K562 (cell line): ENCODE results near the gene BPIFB2. TPM values are rescaled to one million over a fixed set of nuclear protein-coding genes. Genes with fewer than 3 reads are reported as not detected.

Source experiments
- ATAC-seq: fragments of 200-7000 bp; cut with Tn5 transposase; 3 replicates; pipeline ENCODE4 v1.9.1; 2020; ENCODE audit warnings: moderate library complexity
- BruUV-seq: library from RNA; stranded (reverse); fragments of 400-500 nt; replicated peaks from 2 replicates; lab custom pipeline; 2021; lab: Mats Ljungman, UMichigan
- CTCF ChIA-PET: fragments of 300-600 bp; formaldehyde crosslinking; extraction: SDS; loops from one replicate; lab custom pipeline; 2021; ENCODE audit warnings: low intra/inter-chr PET ratio; lab: Yijun Ruan, JAX
- POLR2A ChIA-PET: fragments of 300-600, 350-650 bp; sonication (Branson Sonifier 250); formaldehyde crosslinking; extraction: SDS; loops from one replicate; lab custom pipeline; 2021; ENCODE audit warnings: antibody characterized with exemption, inconsistent platforms; lab: Yijun Ruan, JAX
- DNase-seq, 4 experiments: peaks; one replicate each; pipeline versions ENCODE4 v3.0.0 to v3.0.0-alpha.2; 2011 to 2018; ENCODE audit warnings: low spot score in 3 of 4, mixed read lengths in 3 of 4; ENCODE audit errors: extremely low read depth in 1 of 4
- FAIRE-seq: peaks from 2 replicates; lab custom pipeline; 2011; peaks lifted over from hg19 to GRCh38; lab: Jason Lieb, UNC
- H2AFZ ChIP-seq: 2 replicates; pipeline ENCODE4 v1.6.0; 2011; ENCODE audit warnings: low read depth, low read length, control low read depth, inconsistent platforms
- H3K27ac ChIP-seq: fragments of 200-600 bp; 3 replicates; pipeline ENCODE4 v1.8.0; 2011; ENCODE audit warnings: low read depth, mild to moderate bottlenecking, control low read depth, inconsistent platforms, low read length, moderate library complexity, mixed read lengths; ENCODE audit errors: extremely low read depth
- H3K27me3 ChIP-seq, 2 experiments: fragments of 300-600 bp in 1 of 2; 2 replicates in 1 of 2; 3 replicates in 1 of 2; pipeline versions ENCODE4 v1.6.0 to v1.8.0; 2011; ENCODE audit warnings: inconsistent platforms in 2 of 2, low read length in 2 of 2, mild to moderate bottlenecking in 1 of 2, mixed read lengths in 1 of 2, moderate library complexity in 1 of 2; ENCODE audit not compliant: control insufficient read depth in 2 of 2, insufficient read depth in 2 of 2
- H3K36me3 ChIP-seq: fragments of 300-600 bp; 3 replicates; pipeline ENCODE4 v1.8.0; 2011; ENCODE audit warnings: mild to moderate bottlenecking, low read length, inconsistent platforms; ENCODE audit not compliant: control insufficient read depth, insufficient read depth
- H3K4me1 ChIP-seq, 2 experiments: fragments of 200-600 bp in 1 of 2; replicated peaks in 1 of 2; 2 replicates in 1 of 2; 3 replicates in 1 of 2; pipeline versions ENCODE4 v1.5.1 to v1.8.0; 2011; ENCODE audit warnings: inconsistent platforms in 2 of 2, low read length in 2 of 2, mild to moderate bottlenecking in 1 of 2, mixed read lengths in 1 of 2, moderate library complexity in 1 of 2; ENCODE audit not compliant: control insufficient read depth in 2 of 2, insufficient read depth in 2 of 2
- H3K4me2 ChIP-seq: 2 replicates; pipeline ENCODE4 v1.6.1; 2011; ENCODE audit warnings: low read length, control low read depth, inconsistent platforms, mixed read lengths; ENCODE audit not compliant: insufficient read depth
- H3K4me3 ChIP-seq: fragments of 200-600 bp; sonication (generic), shearing (Covaris generic); 2 replicates; pipeline ENCODE4 v1.5.1; 2016; ENCODE audit warnings: control low read depth, inconsistent platforms
- H3K79me2 ChIP-seq: fragments of 200-600 bp; 3 replicates; pipeline ENCODE4 v1.8.0; 2011; ENCODE audit warnings: low read length, inconsistent platforms; ENCODE audit not compliant: control insufficient read depth, insufficient read depth
- H3K9ac ChIP-seq, 2 experiments: 2 replicates each; pipeline versions ENCODE4 v1.6.0 to v1.6.1; 2011; ENCODE audit warnings: low read depth in 2 of 2, low read length in 2 of 2, control low read depth in 1 of 2, inconsistent platforms in 1 of 2, mild to moderate bottlenecking in 1 of 2, mixed read lengths in 1 of 2; ENCODE audit not compliant: insufficient read depth in 1 of 2
- H3K9me1 ChIP-seq: one replicate; pipeline ENCODE4 v1.6.0; 2011; ENCODE audit warnings: inconsistent platforms, mild to moderate bottlenecking, low read length, moderate library complexity; ENCODE audit not compliant: control insufficient read depth, insufficient read depth
- H3K9me3 ChIP-seq: replicated peaks from 2 replicates; pipeline ENCODE4 v1.5.1; 2011; ENCODE audit warnings: low read depth, low read length, inconsistent platforms; ENCODE audit not compliant: control insufficient read depth, insufficient read depth
- H4K20me1 ChIP-seq: replicated peaks from 2 replicates; pipeline ENCODE4 v1.6.1; 2011; ENCODE audit warnings: low read length, inconsistent platforms, mixed read lengths; ENCODE audit not compliant: control insufficient read depth, insufficient read depth
- KDM5B ChIP-seq: fragments of 200-600 bp; sonication (generic); IDR thresholded peaks from 2 replicates; pipeline ENCODE4 v1.6.1; 2012; ENCODE audit warnings: low read depth, mild to moderate bottlenecking, moderate library complexity, low read length, control low read depth, inconsistent platforms; ENCODE audit not compliant: insufficient replicate concordance
- KHSRP ChIP-seq: fragments of 450-650 bp; IDR thresholded peaks from 2 replicates; pipeline ENCODE4 v1.6.1; 2017
- NR2C2 ChIP-seq, 2 experiments: fragments of 200-800 bp in 1 of 2; sonication (Bioruptor generic) in 1 of 2; sonication (generic) in 1 of 2; formaldehyde crosslinking in 1 of 2; IDR thresholded peaks; 2 replicates each; pipeline versions ENCODE4 v1.6.1 to v1.8.0; 2016 to 2022; ENCODE audit warnings: mild to moderate bottlenecking in 1 of 2, missing compliant biosample characterization in 1 of 2, missing genetic modification characterization in 1 of 2, missing genetic modification reagents in 1 of 2
- PYGO2 ChIP-seq: fragments of 450-650 bp; IDR thresholded peaks from 2 replicates; pipeline ENCODE4 v1.6.1; 2016; ENCODE audit warnings: mild to moderate bottlenecking, missing genetic modification characterization, moderate library complexity, missing compliant biosample characterization
- SAFB2 ChIP-seq: fragments of 200-400 bp; formaldehyde crosslinking; IDR thresholded peaks from 2 replicates; pipeline ENCODE4 v1.6.1; 2018; ENCODE audit warnings: borderline replicate concordance, low read length, low read depth, moderate library complexity; ENCODE audit not compliant: severe bottlenecking
- TRIM24 ChIP-seq, 2 experiments: fragments of 450-650 bp; IDR thresholded peaks; 2 replicates each; pipeline ENCODE4 v1.6.1; 2016
- YY1 ChIP-seq, 3 experiments: IDR thresholded peaks; 2 replicates each; pipeline ENCODE4 v1.6.1; 2011; ENCODE audit warnings: low read length in 2 of 3, mild to moderate bottlenecking in 2 of 3, moderate library complexity in 2 of 3, borderline replicate concordance in 1 of 3, control low read depth in 1 of 3, low read depth in 1 of 3; ENCODE audit not compliant: insufficient read depth in 3 of 3, insufficient replicate concordance in 2 of 3, control insufficient read depth in 1 of 3, insufficient read length in 1 of 3; ENCODE audit errors: extremely low read depth in 1 of 3
- ZFP91 ChIP-seq: sonication (generic); formaldehyde crosslinking; IDR thresholded peaks from 2 replicates; pipeline ENCODE4 v1.8.0; 2022; ENCODE audit warnings: mild to moderate bottlenecking, missing genetic modification reagents
- WGBS: fragments of 100-300 bp; shearing (Covaris generic); methylation state at CpG from one replicate; pipeline ENCODE4 v1.1.6; 2016; ENCODE audit warnings: low coverage, mixed read lengths; ENCODE audit not compliant: insufficient coverage; ENCODE audit errors: missing lambda C conversion rate; 5-methylcytosine and 5-hydroxymethylcytosine counted together
- in situ Hi-C: fragments of 300-500 bp; cut with MboI; formaldehyde crosslinking; loops from 4 replicates; pipeline ENCODE4 v1.15.0; 2018; ENCODE audit warnings: inconsistent platforms, mixed read lengths
- intact Hi-C: fragments of 100-400 bp; cut with micrococcal nuclease; formaldehyde crosslinking; loops from 2 replicates; pipeline ENCODE4 v1.14.2; 2022
- polyA plus RNA-seq, 8 experiments: library from polyadenylated mRNA; depleted of rRNA in 4 of 8; stranded (reverse) in 5 of 8; unstranded in 3 of 8; fragments of >200 nt; fragmentation: Nextera tagmentation in 2 of 8; fragmentation: Illumina TruSeq in 1 of 8; extraction: Ambion mirVana in 2 of 8; extraction: Trizol in 1 of 8; gene quantifications; 2 replicates each; pipeline versions ENCODE4 v1.2.1 to v1.2.3, GENCODE V29; 2011 to 2014; ENCODE audit warnings: inconsistent platforms in 1 of 8, missing spikeins in 1 of 8
- total RNA-seq, 7 experiments: library from RNA; depleted of rRNA in 6 of 7; stranded (reverse); fragments of >200 nt in 6 of 7; fragmentation: Illumina TruSeq in 2 of 7; extraction: Trizol in 2 of 7; gene quantifications; 2 replicates each; pipeline versions ENCODE4 v1.2.1 to v1.2.3, GENCODE V29; 2011 to 2021; ENCODE audit warnings: low replicate concordance in 1 of 7
- TF ChIP-seq, protein P1 (sequence below): fragments of 450-650 bp; IDR thresholded peaks from 2 replicates; pipeline ENCODE4 v1.7.1; 2018; ENCODE audit warnings: mild to moderate bottlenecking, low read depth; ENCODE audit not compliant: partially characterized antibody

BPIFB2 gene
- total and polyA plus RNA-seq, 9 of the 15 experiments (the other 6 are each of a cell fraction or from before 2014, with no cell fraction given) = not detected

- H3K9me3 ChIP-seq = no peaks in the 10 kb centered on the region
- intact Hi-C loops (no loop called here), in situ Hi-C loops (no loop called here)
- ChIA-PET CTCF (no interaction called here), POLR2A (interaction anchor here (0.6 kb wide), 1 partner anchor 189 kb away, joined by 3 read pairs; no protein-coding TSS in a partner anchor)
- no peak overlapping the region; a peak in 1 of 4 replicates for H3K9ac ChIP-seq
- no peak overlapping the region for H3K4me3 ChIP-seq
- no peaks in the 10 kb centered on the region for H3K79me2 ChIP-seq
- no TSS peak for BruUV-seq
- H3K9me1 ChIP-seq = no peaks in the 10 kb centered on the region
- H3K27ac ChIP-seq = no peak overlapping the region
- no peak overlapping the region for H3K4me2 ChIP-seq
- no peak for DNase-seq
- no peak for FAIRE-seq
- no peaks in the 10 kb centered on the region; a peak in 1 of 5 replicates for H3K4me1 ChIP-seq
- peaks cover 4 to 36% of the 10 kb centered on the region in 2 experiments; a peak in 4 of 5 replicates for H3K27me3 ChIP-seq
- H3K36me3 ChIP-seq = no peaks in the 10 kb centered on the region
- H2AFZ ChIP-seq = no peak overlapping the region
- H4K20me1 ChIP-seq = 0 out of 2 replicates have a peak, but pooled peaks cover 11% of the 10 kb centered on the region
- ATAC-seq = 0 out of 3 replicates have a peak, but pooled peaks have one; percentile 30
- WGBS = 4% methylated on average over 16 of the region's 18 CpGs
- TF ChIP-seq KDM5B (no peak), ZFP91 (CRISPR knock-in tag) (no peak), NR2C2 (CRISPR knock-in tag; IDR thresholded peaks at IDR 0.05) (no peak), NR2C2 (tag; IDR thresholded peaks at IDR 0.05) (no peak), SAFB2 (no peak), TRIM24 (IDR thresholded peaks at IDR 0.05) (no peak), YY1 (IDR thresholded peaks at IDR 0.05; ENCODE audit: borderline replicate concordance in 1 of 3, control insufficient read depth in 1 of 3, extremely low read depth in 1 of 3, insufficient read depth in 3 of 3, insufficient read length in 1 of 3, insufficient replicate concordance in 2 of 3, low read depth in 1 of 3, low read length in 2 of 3) (no peak), KHSRP (no peak), PYGO2 (no peak)
- TF ChIP-seq, protein P1, sequence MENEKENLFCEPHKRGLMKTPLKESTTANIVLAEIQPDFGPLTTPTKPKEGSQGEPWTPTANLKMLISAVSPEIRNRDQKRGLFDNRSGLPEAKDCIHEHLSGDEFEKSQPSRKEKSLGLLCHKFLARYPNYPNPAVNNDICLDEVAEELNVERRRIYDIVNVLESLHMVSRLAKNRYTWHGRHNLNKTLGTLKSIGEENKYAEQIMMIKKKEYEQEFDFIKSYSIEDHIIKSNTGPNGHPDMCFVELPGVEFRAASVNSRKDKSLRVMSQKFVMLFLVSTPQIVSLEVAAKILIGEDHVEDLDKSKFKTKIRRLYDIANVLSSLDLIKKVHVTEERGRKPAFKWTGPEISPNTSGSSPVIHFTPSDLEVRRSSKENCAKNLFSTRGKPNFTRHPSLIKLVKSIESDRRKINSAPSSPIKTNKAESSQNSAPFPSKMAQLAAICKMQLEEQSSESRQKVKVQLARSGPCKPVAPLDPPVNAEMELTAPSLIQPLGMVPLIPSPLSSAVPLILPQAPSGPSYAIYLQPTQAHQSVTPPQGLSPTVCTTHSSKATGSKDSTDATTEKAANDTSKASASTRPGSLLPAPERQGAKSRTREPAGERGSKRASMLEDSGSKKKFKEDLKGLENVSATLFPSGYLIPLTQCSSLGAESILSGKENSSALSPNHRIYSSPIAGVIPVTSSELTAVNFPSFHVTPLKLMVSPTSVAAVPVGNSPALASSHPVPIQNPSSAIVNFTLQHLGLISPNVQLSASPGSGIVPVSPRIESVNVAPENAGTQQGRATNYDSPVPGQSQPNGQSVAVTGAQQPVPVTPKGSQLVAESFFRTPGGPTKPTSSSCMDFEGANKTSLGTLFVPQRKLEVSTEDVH = no peak
Measured at GRCh38 chr20:32986331-32986966, 21.1 kb upstream of the BPIFB2 start.
